ENCODE measurements around the gene PINK1.
A peak's percentile ranks its signal among the peaks of the same experiment; 100 is the strongest.
"Not testable (repeated sequence)": the region's sequence is repeated elsewhere in the genome, so short reads cannot be mapped to it uniquely, and the experiment has no call there.

Gene PINK1

GRCh38 chr1:20633190-20634064 lies at the start of gene PINK1:
Gene PINK1, plus strand, starts transcription at chr1:20633458. Its CDS starts 91 bp downstream, at chr1:20633549.
- peak; percentile 95 for DNase-seq (ENCODE audit: low spot score)

DNA sequence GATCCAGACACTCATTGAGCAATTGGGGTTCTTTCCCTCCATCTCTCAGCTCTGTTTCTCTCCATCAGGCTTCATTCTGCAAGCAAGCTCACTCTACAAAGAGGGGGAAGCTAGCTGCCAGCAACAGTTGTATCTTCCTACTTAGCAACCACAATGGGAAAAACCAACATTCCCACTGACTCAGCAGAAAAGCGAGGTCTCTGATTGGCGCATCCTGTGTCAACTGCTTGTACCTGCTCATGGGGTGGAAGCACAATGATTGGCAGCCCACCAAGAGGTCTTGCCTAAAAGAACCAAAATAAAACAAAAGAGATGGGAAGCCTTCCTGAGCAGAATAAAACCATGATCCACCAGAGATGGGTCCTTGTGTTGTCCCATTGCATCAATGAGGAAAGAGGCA lies 48.4 kb upstream of the PINK1 start:
- DNase-seq (ENCODE audit: low spot score), result no peak

- peak; percentile 44 for DNase-seq (ENCODE audit: low spot score)
These were observed 46.2 kb upstream of the PINK1 start for GRCh38 chr1:20586953-20587660.

GRCh38 chr1:20587661-20588053 lies 45.6 kb upstream of the PINK1 start:
- peak; percentile 75 for DNase-seq (ENCODE audit: low spot score)

DNA sequence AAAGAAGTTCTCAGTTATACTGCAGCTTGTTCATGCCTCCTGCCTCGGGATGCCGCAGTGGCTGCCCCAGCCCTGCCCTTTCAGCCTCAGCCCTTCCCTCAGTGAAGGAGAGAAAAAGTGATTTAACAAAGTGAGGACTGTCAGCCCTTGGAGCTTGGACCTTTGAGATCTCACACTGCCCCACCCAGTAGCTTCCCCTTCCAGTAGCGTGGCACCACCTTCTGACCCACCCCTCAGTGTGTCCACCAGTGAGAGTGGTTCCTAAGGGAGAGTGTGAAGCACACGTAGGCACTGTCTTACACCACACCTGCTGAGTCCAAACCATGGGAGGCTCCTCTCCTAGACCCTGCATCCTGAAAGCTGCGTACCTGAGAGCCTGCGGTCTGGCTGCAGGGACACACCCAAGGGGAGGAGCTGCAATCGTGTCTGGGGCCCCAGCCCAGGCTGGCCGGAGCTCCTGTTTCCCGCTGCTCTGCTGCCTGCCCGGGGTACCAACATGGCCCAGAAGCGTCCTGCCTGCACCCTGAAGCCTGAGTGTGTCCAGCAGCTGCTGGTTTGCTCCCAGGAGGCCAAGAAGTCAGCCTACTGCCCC lies 44.5 kb upstream of the PINK1 start, which contains the start of gene CDA:
CDA (plus strand) TSS at position 464 of the 592 bp plus-strand sequence; CDS start at position 497, 33 bp downstream.
- DNase-seq (ENCODE audit: low spot score), result peak; percentile 46

DNA sequence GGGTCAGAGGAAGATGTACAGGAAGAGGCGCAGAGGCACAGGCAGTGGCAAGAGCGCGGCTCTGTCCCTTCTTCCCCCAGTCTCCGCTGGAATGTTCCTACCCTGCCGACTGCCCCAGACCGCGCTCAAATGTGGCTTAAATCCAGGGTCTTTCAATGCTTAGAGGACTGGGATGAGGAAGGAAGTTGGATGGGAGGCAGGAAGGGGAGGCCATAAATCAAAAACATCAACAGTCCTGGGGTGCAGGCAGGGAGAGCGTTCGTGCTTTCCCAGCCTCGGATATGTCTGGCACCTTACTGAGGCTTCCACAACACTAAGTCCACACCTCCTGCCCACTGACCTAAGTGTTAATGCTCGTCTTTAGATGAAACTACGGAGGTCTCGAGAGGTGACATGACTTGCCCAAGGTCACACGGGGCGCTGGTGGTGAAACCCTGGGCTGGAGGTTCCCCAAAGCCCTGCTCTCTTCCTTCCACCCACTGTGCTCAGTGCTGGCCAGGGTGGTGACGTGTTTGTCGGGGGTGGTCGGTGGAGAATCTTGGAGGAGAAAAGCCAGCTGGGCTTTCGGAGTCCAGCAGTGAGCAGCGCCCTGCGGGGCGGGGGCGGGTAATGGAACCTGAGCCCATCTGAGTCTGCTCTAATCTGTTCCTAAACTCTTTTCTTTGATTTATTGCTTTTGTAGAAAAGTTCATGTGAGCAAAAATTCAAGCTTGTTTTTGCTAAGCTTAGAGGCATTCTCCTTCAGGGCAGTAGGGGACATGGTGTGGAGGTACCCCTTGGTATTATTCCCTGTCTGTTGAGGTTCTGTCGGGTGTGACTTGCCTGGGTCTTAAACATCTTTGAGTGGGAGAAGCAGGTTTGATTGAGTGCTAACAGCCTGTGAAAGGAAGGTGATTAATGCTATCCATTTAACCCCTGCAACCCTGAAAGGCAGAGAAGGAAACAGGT lies 43.7 kb upstream of the PINK1 start:
- peak; percentile 77 for DNase-seq (ENCODE audit: low spot score)

- peak; percentile 76 for DNase-seq (ENCODE audit: low spot score)
These were observed 42.9 kb upstream of the PINK1 start for GRCh38 chr1:20590306-20590777.

DNA sequence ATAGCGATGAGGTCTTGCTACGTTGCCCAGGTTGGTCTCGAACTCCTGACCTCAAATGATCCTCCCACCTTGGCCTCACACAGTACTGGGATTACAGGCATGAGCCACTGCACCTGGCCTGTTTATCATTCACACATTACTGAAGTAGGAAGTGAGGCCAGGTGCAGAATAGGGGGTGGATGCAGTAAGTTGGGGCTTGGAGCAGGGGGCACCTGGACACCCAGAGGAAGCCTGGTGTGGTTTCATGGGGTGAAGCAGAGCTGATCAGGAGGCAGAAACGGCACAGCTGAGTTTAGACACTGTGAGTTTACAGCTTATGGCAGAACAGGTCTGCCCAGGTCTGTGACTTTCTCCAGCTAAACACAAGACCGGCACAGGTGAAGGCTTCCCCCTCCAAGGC lies 39.5 kb upstream of the PINK1 start:
- DNase-seq (ENCODE audit: low spot score), result no peak

- no peak for DNase-seq (ENCODE audit: low spot score)
These were observed 38.5 kb upstream of the PINK1 start for GRCh38 chr1:20594746-20595145.

- DNase-seq (ENCODE audit: low spot score), result no peak
These were observed 37.2 kb upstream of the PINK1 start for GRCh38 chr1:20596106-20596505.

DNA sequence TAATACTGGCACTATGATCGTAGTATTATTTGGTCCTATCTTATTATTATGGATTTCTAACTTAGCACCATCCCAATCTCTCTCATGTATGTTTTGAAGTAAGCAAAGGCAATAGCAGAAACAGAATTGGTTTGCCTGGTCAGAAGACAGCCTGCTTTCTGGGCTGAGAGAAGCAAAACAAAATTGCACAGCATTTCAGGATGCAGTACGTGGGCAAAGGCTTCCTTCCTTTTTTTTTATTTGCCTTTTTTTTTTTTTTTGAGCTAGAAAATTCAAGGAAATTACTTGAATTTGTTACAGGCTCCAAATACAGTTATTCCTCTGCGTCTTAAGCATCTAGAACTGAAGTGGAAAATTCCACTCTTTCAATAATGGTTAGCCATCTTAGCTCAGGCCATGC lies 35.6 kb upstream of the PINK1 start:
- DNase-seq (ENCODE audit: low spot score), result no peak

GRCh38 chr1:20600156-20600555 lies 33.1 kb upstream of the PINK1 start:
- no peak for DNase-seq (ENCODE audit: low spot score)

DNA sequence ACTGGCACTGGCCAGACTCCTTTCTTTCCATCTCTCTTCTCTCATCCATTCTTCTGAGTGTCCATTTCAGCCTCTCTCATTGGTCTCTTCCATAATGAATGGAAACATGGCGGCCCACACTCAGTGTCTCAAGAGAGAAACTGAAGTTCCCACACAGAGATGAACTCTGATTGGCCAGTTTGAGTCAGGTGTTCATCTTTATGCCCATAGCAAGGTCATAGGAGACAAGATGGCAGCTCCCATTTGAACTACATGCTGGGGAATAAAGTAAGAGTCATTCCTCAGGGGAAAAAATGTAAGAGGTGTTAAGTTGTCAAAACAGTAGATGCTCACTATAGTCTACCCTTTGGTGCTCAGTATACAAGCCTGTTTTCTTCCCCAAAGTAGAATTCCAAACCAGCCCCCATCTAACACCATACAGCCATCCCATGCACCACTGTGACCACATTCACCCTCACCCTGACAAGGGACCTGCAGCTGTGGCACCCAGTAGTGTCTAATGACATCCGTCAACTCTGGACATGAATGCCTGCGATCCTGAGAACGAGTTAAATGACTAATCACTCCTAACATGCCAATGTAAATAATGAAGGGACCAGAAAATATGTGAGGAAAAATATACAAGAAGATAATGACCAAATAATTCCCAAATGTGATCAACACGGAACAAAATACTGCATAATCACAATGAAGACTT lies 32.0 kb upstream of the PINK1 start:
- DNase-seq (ENCODE audit: low spot score), result no peak

DNA sequence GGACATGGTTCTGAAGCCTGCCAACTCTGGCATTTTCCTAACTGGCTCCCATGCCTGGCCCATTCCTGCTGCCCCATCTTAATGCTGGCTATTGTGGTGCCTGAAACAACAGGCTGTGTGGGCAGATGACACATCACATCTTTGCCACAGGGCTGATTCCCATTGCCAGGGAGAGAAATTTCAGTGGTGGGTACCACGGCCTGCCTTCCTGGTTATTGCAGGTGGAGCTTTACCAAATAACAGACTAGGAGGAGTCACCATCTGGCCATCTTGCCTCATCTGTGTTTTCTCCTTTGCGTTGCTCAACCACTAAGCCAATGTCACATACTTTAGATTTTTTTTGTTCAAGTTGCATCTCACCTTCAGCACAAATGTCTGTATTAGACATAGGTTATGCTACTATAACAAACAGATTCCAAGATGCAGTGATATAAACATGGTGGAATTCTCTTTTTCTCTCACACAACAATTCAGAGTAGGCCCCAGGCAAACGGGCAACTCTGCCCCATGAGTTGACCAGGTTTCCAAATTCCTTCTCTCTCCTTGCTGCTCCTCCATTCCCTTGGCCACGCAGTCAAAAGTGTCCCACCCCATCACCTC lies 30.3 kb upstream of the PINK1 start:
- DNase-seq (ENCODE audit: low spot score), result no peak

DNA sequence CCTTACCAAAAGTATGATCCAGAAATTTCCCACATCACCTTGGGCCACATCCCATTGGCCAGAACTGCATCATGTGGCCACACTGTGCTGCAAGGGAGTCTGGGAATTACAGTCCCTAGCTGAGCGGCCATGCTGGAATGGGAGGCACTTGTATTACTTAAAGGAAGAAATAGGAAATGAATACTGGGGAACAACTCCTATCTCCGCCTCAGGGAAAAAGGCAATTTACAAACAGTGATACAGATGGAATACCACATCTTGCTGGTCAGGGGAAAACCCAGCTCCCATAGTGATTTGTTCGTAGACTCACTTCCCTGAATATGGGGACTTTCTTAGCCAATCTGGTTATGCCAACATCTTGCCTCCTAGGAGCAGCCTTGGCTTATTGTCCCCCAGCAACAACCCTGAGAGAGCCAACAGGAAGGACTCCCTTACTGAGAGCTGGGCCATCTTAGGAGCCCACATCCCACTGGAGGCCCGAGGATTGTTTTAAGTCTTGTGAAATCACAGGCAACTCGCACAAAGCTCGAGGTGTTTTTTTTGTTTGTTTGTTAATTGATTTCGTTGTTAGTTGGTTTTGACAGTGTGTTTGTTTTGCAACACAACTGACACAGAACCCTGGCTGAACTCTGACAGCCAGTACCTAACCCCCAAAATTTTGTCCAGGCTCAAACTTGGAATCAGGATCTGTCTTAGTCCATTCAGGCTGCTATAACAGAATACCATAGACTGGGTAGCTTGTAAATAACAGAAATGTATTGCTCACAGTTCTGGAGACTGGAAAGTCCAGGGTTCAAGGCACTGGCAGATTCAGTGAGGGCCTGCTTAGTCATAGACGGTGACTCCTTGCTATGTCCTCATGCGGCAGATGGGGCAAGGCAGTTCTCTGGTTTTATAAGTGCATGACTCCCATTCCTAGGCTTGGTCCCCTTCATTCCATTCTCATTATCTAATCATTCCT lies 29.5 kb upstream of the PINK1 start:
- DNase-seq (ENCODE audit: low spot score), result peak; percentile 89

DNA sequence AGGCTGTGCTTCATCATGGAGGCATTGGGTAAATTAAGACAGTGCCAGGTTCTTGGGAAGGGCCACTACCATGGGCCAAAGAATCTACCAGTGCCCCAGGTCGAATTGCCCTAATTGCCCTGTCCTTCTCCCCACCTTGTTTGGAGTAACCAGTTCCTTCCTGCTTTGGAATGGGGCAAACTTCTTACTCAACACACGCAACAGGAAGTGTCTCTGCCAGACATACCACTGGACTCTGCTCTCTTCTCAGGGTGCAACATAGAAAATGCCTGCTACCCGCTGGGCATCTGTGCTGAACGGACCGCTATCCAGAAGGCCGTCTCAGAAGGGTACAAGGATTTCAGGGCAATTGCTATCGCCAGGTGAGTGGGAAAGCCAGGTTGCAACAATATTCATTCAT lies 28.6 kb upstream of the PINK1 start:
- no peak for DNase-seq (ENCODE audit: low spot score)

DNA sequence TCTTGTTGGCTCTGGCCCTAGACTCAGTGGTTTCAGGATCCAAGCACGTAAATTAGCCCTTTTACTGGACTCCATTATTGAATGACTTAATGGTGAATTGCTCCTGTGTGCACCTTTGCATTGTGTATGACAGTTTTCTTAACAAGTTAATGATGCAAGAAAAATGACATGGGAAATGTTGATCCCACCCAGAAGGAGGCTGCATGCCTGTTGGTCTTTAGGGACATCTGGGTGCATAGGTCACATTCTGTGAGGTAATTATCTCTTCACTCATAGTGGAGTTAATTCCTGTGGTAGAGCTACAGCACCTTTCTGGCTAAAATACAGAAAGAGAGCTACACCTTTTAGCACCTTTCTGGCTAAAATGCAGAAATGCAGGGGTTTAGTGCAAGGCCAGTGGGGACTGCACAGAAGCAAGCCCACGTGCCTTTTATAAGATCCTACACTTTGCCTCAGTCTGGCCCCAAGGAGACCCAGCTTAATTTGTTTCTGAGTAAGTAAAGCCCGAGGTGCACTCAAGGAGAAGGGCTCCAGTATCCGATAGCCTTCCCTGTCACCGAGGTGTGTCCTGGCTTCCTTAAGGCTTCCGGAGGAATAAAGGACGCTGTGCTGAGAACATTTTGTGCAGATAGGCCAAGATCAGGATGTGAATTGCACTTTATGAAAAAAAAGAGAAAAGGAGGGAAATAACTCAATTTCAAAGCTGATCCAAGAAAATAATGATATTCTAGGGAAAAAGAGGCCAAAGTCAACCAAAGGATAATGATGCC lies 26.3 kb upstream of the PINK1 start:
- not testable (repeated sequence) for DNase-seq (ENCODE audit: low spot score)

DNA sequence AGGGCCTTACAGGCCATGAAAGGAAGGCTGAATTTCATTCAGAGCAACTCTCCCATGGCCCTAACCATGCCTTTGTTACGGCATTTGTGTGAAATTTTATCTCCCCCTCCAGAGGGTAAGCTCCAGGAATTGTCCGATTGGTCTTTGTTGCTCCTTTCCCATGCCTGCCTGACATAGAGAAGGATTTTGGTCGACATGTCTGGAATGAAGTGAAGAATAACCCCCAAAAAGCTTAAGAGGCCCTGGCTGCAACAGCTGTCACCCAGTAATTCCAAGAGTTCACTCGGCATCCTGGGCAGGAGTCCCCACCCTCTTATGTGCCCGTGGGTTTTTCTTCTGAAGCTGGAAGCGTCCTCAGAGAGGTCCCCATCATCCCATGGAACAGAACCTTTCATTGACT lies 23.7 kb upstream of the PINK1 start:
- no peak for DNase-seq (ENCODE audit: low spot score)

DNA sequence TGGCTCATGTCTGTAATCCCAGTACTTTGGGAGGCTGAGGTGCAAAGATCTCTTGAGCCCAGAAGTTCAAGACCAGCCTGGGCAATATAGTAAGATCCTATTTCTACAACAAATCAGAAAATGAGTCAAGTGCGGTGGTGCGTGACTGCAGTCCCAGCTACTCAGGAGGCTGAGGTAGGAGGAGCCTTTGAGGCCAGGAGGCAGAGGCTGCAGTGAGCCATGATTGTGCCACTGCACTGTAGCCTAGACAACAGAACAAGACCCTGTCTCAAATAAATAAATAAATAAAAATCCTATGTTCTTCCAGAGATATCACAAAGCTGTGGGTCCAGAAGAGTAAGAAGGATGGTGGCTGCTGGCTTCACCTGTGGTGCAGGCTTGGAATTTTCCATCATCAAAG lies 22.3 kb upstream of the PINK1 start:
- no peak for DNase-seq (ENCODE audit: low spot score)
